GM19351 (cell line): ENCODE data around the gene PORCN.

Experiments
- ATAC-seq: cut with Tn5 transposase; IDR thresholded peaks from one replicate; pipeline ENCODE4 v1.9.1; 2021; ENCODE audit warnings: mild to moderate bottlenecking, moderate library complexity; ENCODE audit not compliant: unreplicated experiment

The PORCN gene

DNA sequence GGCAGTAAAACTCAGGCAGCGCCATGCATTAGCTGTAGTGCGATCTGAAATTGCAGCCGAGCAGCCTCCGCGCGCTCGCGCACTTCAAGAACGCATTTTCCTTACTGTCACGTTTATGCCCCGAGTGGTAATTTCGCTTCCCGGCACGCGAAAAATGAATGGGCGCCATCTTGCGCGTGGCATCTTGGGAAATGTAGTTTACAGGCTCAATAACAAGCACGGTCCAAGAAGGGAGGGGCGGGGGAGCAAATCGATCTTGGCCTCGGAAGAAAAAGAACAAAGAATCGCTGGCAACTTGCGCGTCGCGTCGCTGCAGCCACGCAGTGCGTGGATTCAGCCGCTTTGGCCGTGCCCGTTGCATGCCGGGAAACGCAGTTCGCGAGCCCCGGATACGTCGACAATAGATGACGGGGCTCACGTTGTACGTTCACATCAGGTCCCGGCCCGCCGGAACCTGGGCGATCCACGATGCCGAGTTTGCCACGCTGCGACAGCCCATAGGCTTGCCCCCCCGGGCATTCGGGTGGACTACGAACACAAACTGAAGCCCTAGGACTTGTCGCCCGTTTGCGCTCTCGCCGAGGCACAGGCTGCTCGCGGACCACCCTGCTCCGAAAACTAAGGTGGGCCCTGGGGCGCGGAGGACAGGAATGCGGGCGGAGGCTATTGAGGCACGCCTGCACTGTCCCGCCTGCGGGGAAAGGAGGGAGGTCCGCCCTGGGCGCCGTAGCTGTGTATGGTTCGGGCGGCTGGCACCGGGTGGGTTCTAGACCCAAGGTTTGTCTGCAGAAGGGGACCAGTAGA, 32.8 kb upstream of the PORCN start, which contains the start of gene FTSJ1:
TSS of gene FTSJ1 (plus strand) at position 426 of the 804 bp plus-strand sequence. CDS start 1,849 bp downstream, outside the sequence.
- ATAC-seq = peak; percentile 92

DNA sequence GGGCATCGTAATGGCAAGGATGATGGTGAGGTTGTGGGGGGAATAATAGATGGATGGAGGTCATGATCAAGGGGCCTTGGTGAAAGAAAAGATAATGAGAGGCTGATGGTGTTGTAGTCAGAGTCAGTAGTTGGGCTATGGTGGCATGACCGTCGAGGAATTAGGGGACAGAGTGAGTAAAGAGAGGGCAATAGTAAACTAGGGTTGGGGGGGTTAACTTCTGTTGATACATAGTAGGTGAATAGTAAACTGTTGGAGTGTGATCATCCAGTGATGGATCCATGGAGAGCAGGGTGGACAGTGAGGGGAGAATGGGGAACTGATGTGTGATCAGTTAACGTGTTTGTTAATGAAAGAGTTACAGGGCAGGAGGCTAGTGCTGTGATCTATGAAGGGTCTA, 31.9 kb upstream of the PORCN start:
- no peak for ATAC-seq

DNA sequence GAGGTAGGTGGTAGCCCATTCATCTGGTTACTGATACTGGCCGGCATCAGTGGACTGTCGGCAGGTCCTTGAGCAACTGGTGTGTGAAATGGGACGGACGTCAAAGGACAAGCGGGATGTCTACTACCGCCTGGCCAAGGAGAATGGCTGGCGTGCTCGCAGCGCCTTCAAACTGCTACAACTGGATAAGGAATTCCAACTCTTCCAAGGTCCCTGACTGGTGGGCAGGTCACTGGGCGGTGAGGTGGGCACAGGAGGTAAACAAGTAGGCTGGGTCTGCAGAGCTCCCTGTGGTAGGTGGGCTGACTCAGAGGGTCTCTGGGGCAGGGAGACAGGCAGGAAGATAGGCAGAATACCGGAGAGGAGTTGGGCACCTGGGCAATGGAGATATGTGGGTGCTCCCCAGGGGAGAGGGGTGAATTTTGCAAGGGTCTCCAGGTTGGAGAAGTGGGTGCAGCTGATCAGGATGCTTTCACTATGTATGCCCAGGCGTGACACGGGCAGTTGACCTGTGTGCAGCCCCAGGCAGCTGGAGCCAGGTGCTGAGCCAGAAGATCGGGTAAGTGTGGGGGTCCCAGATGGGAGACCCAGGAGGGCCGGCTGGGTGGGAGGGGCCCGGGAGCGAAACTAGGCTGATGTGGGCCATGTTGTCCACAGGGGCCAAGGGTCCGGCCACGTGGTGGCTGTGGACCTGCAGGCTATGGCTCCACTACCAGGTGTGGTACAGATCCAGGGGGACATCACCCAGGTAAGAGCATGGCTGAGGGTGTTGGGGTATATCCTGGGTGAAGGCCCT, 30.6 kb upstream of the PORCN start:
- no peak for ATAC-seq

DNA sequence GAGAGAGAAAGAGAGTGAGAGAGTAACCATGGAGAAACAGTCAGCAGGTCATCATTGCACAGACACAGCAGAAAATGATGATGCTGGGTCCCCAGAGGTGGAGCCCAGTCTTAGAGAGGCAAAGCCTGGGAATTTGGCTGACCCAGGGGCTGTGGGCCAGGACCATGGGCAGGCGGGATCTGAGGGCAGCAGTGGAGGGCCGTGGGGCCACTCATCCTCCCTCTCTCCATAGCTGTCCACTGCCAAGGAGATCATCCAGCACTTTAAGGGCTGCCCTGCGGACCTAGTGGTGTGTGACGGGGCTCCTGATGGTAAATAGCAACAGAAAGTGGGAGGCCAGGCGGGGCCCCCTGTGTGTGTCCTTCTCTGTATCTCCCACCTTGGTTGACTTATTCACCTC, 30.0 kb upstream of the PORCN start:
- ATAC-seq = no peak

DNA sequence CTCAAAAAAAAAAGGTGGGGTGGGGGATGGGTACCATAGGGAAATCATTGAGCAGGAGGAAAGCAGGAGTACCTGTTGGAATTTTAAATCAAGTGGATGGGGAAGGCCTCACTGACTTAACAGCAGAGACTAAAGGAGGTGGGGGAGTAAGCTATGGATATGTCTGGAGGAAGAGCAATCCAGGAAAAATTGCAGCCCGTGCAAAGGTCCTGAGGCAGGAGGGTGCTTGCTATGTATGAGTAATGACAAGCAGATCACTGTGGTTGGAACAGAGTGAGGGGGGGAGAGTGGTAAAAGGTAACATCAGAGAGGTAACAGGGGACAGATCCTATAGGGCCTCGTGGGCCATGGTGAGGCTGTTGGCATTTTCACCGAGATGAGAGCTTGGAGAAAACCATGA, 28.6 kb upstream of the PORCN start:
- ATAC-seq = no peak

DNA sequence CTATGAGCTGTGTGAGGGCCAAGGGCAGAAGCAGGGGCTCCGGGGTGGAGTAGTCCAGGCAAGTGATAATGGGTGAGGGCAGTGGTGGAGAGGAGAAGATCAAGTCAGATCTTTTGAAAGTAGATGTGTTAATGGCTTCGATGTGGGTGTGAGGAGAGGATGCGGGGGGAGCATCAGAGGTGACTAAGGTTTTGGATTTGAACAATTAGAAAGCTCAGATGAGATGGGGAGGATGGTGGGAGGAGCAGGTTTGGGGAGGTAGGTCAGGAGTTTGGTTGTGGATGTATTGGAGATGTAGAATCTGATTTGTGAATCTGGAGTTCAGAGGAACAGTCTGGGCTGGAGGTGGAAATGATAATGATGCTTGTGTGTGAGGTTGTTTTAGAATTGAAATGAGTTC, 28.2 kb upstream of the PORCN start:
- no peak for ATAC-seq

DNA sequence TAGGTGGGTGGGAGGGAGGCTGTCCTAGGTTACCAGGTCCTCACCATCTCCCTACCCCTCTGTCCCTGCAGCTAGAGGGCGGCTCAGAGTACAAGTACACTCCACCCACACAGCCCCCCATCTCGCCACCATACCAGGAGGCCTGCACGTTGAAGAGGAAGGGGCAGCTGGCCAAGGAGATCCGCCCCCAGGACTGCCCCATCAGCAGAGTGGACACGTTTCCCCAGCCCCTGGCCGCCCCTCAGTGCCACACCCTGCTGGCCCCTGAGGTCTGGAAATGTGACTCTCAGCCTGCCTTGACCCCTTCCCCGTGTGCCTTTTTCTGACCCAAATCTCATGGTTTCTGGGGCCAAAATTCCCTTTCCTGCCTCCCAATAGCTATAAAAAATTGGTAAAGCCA, 26.3 kb upstream of the PORCN start:
- ATAC-seq = no peak

DNA sequence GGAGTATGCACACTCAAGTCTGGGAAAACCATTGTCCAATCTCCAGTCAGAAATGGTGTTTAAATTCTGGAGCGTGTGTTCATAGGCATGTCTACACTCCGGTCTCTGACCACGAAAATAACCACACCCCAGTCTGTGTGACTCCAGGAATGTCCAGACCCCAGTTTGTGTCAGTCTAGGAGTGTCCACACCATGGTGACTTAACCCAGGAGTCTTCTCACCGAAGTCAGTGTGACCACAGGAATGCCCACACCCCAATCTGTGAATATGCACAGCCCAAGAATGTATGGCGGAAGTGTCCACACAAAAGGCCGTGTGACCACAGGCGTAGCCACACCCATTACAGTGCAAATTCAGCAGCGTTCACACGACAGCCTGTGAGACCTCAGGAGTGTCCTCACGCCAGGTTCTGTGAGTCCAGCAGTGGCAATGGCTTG, 21.4 kb upstream of the PORCN start:
- ATAC-seq = no peak

DNA sequence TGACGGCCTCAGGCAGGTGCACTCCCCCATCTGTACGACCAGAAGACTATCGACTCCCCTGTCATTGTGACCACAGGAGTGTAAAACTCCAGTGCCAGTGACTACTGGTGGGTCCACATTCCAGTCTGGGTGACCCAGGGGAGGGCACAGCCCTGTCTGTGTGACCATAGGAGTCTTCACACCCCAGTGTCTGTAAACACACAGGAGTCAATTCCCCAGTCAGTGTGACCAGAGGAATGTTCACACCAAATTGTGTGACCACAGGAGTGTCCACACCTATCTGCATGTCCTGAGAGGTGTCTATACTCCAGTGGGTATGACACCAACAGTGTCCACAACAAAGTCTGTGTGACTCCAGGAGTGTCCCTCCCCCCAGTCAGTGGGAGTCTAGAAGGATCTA, 20.8 kb upstream of the PORCN start:
- ATAC-seq = no peak

DNA sequence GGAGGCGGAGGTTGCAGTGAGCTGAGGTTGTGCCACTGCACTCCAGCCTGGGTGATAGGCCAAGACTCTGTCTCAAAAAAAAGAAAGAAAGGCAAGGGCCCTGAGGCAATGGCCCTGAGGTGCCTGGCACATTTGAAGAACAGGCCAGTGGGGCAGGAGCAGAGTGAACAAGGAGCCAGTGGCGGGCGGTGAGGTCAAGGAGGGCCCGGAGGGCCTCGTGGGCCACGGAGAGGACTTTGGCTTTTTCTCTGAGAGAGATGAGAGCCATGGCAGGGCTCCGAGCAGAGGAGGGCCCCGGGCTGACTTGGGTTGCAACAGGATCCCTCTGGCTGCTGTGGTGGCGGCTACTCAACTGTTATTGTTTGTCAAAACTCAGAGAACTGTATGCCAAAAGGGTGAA, 19.5 kb upstream of the PORCN start:
- ATAC-seq = no peak

DNA sequence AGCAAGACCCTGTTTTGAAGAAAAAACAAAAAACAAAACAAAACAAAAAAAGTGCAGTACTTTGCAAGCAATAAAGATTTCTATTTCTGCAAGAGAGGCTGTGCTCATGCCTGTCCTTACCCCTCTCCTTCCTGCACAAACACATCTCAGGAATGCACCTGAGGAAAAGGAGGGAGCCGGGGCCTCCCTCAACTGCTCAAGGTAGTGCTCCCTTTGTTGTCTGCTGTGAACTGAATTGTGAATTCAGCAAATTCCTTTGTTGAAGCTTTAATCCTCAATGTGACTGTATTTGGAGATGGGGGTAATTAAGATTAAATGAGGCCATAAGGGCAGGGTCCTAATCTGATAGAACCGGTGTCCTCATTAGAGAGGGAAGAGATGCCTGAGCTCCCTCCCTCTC, 18.9 kb upstream of the PORCN start:
- no peak for ATAC-seq

DNA sequence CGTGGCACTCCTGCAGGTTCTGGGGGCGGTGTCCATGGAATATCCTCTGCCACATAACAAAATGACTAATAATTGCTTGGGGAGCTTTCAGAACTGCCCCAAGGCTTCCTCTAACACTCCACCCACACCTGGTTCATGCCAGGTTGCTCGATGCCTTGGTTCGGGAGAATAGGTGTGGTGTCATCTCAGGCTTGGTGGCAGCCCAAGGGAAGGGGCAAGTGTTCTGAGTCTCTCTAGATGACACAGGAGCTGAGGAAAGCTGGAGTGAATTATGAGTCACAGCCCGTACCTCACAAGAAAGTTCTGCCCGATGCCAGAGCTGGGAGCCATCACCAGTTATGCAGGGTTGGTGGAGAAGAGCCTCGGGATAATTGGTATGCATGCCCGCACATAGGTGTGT, 18.1 kb upstream of the PORCN start:
- no peak for ATAC-seq

DNA sequence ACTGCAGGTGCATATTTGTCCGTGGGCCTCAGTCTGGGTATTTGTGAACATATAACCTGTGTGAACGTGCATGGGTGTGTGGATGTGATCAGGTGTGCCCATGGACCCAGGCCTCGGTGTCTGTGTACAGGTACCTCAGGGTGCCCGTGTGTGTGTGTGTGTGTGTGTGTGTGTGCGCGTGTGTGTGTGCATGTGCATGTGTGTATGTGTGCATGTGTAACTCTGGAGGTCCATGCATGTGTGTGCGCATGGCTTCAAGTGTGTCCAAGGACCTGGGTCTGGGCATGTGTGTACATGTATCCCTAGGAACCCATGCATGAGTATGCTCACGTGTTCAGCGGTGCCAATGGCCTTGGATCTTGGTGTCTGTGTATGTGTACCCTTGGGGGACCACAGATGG, 17.0 kb upstream of the PORCN start:
- ATAC-seq = no peak

DNA sequence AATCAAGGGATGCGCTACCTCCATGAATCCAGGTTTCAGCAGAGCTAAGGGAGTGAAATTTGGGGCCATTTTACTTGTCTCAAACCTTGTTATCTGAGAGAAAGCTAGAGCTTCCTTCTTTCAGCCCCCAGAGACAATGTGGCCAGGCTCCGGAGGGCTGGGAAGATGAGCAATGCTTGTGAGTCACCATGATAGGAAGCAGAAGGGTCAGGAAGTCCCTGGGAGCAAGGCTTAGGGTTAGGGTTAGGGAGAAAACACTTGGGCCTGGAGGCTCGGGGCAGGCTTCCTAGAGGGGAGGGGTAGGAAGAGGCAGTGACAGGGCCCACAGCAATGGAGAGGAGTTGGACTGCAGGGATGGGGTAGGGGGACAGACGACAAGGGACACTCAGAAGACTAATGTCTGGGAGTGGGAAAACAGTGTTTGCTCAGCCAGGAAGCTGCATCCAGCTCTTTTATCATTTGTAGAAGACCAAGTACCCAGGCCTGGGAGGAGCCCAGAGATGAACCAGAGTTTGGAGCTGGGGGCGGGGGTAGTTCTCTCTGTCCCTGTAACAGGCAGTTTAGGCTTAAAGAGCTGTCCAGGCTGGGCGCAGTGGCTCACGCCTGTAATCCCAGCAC, 16.4 kb upstream of the PORCN start:
- ATAC-seq = no peak

DNA sequence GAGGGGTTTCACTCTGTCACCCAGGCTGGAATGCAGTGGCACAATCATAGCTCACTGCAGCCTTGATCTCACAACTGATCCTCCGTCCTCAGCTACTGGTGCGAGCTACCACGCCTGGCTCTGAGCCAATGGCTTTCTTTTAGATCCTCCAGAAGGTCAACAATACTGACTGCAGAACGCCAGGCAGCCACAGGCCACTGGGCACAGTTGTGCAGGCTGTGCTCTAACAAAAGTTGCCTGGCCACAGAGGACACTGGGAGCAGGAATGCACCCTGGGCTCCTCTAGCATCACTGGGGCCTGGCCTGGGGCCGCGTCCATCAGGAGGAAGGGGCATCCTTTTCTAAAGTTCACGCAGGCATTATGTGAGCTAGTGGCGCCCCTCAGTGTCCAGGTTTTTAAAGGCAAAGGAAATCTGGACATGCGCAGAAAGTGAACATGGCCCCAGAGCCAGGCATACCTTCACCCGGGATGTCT, 14.9 kb upstream of the PORCN start:
- ATAC-seq = no peak

DNA sequence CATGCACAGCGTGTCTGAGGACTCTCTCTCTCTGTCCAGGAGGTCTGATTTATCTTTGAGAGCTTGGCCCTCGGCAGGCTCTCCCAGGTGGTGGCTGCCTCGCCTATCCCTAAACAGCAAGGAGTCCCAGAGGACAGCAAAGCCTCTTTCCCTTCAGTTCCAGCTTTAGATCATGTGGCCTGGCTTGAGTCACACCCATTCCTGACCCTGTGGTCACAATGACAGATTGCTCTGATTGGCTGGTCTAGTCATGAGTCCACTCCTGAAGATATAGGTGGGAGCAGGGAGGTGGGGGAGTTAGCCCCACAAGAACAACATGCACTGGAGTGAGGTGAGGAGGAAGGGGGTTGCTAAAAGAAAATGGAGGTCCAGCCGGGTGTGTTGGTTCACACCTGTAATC, 12.1 kb upstream of the PORCN start:
- ATAC-seq = no peak

DNA sequence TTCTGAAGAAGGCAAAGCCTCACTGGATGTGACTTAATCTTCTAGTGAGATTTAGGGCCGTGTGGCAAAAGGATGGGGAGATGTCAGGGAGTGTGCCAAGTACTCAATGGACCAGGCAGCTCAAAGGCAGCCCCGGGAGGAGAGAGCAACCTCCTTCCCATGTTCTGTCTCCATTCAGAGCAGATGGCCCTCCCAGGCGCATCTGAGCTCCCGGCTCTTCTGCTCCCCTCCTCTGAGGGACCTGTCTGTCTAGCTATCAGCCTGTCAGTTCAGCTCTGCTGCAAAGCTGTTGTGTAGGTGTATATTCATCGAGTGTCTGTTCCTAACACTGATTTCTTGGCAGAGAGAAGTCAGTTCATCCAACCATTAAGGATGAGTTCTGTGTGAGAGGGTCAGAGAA, 10.9 kb upstream of the PORCN start:
- no peak for ATAC-seq

DNA sequence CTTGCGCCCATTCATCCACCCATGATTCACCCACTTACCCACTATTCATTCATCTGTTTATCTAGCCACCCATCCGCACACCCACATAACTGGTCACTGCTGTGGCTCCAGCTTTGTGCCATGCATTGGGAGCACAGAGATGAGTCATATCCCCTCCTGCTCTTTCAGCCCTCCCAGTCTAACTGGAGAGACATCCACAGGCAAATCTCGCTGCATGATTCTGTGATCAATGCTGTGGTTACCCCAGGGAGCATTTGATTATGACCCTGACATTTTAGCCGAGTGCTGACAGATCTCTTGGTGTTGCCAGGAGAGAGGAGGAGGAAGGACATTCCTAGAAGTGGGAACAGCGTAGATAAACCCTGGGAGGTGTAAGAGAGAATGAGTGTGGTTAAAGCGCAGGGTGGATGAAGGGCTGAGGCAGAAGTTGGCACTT, 10.4 kb upstream of the PORCN start:
- ATAC-seq = no peak

DNA sequence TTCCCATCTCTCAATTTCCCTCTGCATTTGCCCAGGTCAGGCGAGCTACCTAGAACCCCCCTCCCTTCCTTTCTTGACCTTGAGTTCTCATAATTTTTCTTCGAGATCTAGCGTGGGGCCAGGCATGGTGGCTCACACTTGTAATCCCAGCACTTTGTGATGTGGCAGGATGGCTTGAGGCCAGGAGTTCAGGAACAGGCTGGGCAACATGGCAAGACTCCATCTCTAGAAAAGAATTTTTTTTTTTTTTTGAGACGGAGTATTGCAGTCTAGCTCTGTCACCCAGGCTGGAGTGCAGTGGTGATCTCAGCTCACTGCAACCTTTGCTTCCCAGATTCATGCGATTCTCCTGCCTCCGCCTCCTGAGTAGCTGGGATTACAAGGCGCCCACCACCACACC, 4.5 kb upstream of the PORCN start:
- ATAC-seq = no peak

DNA sequence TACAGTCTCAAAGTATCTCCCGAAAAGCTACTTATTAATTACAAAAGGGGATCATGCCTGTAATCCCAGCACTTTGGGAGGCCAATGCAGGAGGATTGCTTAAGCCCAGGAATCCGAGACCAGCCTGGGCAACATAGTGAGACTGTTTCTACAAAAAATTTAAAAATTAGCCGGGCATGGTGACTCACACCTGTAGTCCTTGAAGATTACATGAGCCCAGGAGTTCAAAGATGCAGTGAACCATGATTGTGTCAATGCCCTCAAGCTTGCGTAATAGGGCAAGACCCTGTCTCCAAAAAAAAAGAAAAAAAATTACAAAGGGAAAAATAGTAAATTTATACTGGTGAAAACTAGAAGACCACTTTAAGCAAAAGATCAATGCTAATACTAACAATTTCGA, 3.3 kb upstream of the PORCN start:
- ATAC-seq = no peak

DNA sequence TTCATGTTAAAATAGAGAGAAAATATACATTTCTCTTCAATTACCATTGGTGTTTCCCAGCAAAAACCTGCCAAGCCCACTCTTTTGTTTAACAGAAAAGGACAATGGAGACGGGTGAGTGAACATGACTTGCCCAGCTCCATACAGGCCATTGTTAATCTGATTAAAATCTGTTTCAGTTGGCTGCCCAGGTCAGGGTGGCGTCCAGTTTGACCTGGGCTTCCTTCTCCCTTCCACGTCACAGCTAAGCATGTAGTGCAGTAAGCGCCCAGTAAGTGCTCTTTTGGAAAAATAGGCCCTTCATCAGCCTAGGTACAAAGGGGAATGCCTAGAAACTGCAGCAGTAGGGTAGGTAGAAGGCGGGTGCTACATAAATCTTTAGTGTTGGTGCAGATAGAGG, 1.5 kb upstream of the PORCN start:
- no peak for ATAC-seq

DNA sequence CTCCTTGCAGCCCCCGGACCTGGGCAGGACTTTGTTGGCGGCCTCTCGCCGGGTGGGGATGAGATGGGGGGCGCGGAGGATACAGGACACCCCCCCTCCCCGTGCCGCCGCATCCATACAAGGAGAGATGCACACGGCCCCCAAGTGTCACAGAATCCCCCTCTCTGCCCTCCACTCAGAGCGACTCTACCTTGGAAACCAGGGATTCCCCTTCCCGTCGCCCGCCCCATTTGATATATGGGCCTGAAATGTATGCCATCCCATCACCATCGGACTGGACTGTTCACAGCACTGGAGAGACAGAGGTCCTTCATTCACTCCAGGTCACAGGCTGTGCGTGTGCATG, 426 bp downstream of the PORCN start:
- peak; percentile 6 for ATAC-seq
